ENCODE data around the gene HFM1.
"Not testable (repeated sequence)": the region's sequence is repeated elsewhere in the genome, so short reads cannot be mapped to it uniquely, and the experiment has no call there.

HFM1 gene, protein sequence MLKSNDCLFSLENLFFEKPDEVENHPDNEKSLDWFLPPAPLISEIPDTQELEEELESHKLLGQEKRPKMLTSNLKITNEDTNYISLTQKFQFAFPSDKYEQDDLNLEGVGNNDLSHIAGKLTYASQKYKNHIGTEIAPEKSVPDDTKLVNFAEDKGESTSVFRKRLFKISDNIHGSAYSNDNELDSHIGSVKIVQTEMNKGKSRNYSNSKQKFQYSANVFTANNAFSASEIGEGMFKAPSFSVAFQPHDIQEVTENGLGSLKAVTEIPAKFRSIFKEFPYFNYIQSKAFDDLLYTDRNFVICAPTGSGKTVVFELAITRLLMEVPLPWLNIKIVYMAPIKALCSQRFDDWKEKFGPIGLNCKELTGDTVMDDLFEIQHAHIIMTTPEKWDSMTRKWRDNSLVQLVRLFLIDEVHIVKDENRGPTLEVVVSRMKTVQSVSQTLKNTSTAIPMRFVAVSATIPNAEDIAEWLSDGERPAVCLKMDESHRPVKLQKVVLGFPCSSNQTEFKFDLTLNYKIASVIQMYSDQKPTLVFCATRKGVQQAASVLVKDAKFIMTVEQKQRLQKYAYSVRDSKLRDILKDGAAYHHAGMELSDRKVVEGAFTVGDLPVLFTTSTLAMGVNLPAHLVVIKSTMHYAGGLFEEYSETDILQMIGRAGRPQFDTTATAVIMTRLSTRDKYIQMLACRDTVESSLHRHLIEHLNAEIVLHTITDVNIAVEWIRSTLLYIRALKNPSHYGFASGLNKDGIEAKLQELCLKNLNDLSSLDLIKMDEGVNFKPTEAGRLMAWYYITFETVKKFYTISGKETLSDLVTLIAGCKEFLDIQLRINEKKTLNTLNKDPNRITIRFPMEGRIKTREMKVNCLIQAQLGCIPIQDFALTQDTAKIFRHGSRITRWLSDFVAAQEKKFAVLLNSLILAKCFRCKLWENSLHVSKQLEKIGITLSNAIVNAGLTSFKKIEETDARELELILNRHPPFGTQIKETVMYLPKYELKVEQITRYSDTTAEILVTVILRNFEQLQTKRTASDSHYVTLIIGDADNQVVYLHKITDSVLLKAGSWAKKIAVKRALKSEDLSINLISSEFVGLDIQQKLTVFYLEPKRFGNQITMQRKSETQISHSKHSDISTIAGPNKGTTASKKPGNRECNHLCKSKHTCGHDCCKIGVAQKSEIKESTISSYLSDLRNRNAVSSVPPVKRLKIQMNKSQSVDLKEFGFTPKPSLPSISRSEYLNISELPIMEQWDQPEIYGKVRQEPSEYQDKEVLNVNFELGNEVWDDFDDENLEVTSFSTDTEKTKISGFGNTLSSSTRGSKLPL (N-terminal part only)

DNA sequence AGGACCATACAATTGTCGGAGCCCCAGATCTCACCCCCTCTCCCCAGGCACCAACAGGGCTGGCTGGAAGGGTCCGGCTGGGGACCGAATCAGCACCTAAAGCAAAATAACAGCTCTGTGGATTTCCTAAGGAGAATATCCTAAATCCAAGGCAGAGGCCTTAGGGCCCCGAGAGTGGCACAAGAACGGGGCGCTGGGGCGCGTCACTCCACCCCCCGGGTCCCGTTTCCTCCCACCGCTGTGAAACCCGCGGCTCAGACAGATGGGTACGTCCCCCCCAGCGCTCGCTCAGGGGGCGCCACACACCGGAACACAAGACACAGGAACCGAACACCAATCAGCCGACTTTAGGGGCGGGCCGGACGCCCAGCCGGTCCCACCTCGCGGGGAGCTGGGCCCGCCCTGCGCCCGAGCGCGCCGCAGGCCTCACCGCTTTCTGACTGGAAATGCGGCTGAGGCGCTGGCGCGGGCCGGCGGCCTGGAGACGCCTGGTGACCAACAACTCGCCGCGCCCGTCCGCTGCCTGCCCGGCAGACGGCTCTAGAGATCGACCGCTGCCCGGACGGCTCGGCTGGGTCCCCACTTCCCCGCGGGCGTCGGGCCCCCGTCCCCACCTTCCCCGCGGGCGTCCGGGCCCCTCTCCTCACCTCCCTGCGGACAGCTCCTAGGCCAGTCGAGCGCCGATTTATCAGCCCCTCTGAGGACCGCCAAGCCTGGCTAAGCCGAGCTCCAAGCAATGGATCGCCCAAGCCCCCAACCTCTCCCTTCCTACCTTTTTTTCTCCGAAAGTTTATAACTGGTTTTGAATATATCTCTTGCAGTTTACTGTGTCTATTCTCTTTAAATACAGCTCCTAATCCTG, at the start of gene HFM1:
Gene HFM1, minus strand, starts transcription at position 687 of the 862 bp plus-strand sequence. CDS start 3,755 bp downstream, outside the sequence.
- peak; percentile 95 for DNase-seq

GRCh38 chr1:91454136-91454535, 49.5 kb upstream of the HFM1 start:
- no peak for DNase-seq

DNA sequence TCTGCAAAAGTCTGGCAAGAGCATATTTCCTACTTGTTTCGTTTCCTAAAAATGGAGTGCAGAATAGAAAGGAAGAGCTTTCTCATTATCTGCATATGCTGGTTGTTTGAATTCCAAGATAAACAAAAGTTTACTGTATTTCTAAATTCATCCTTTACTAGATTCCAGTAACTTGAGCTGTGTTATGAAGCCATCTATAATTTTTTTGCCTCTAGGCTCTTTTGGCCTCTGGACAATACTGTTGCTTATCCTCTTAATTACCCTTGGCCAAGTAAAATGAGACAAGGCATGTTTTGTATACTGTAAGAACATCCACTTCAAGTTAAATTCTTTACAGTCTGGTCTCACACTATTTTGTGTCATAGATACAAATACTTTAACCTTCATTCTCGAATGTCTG, 45.6 kb upstream of the HFM1 start:
- no peak for DNase-seq

DNA sequence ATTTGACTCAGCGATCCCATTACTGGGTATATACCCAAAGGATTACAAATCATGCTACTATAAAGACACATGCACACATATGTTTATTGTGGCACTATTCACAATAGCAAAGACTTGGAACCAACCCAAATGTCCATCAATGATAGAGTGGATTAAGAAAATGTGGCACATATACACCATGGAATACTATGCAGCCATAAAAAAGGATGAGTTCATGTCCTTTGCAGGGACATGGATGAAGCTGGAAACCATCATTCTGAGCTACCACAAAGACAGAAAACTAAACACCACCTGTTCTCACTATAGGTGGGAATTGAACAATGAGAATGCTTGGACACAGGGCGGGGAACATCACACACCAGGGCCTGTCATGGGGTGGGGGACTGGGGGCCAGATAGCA, 43.1 kb upstream of the HFM1 start:
- DNase-seq, result not testable (repeated sequence)

GRCh38 chr1:91441980-91442379, 37.3 kb upstream of the HFM1 start:
- not testable (repeated sequence) for DNase-seq

DNA sequence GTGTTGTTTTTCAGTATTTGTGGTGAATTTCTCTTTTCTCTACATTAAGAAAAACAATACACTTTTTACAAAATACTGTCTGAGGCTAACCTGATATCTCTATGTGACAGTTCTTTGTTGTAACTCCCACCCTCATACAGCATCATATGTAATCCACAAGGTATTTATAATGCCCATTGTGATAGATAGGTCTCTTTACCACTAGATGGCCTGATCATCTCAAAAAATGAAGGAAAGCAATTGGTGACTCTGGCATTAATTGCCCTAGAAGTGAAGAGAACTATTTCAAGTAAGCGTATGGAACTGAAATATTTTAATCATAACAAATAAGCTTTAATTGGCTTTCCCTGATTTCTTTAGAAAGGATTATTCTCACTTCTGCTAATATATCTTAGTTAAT, 36.2 kb upstream of the HFM1 start:
- DNase-seq, result peak; percentile 64

DNA sequence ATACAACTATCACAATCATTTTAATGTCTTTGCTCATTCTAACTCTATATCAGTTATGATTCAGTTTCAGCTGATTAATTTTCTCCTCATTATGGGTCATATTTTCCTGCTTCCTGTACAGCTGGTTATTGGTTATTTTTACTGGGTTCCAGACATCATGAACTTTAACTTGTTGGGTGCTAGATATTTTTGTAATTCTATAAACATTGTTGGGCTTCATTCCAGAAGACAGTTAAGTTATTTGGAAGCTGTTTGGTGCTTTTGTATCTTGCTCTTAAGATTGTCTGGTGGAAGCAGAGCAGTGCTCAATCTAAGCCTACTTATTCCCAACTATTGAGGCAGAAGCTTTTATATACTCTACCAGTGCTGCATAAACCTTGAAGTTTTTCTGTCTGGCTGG, 34.4 kb upstream of the HFM1 start:
- no peak for DNase-seq

DNA sequence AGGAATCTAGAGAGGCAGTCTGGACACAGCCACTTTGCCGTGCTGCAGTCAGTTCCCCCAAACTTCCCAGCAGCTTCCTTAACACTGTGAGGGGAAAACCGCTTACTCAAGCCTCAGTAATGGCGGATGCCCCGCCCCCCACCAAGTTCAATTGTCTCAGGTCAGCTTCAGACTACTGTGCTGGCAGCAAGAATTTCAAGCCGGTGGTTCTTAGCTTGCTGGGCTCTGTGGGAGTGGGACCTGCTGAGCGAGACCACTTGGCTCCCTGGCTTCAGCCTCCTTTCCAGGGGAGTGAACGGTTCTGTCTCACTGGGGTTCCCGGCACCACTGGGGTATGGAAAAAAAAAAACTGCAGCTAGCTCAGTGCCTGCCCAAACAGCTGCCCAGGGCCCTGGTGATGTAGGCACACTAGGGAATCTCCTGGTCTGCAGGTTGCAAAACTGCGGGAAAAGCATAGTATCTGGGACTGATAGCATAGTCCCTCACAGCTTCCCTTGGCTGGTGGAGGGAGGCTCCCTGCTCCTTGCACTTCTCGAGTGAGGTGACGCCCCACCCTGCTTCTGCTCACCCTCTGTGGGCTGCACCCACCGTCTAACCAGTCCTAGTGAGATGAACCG, 23.7 kb upstream of the HFM1 start:
- DNase-seq, result peak; percentile 66

GRCh38 chr1:91427741-91428140, 23.1 kb upstream of the HFM1 start:
- DNase-seq, result peak; percentile 89

GRCh38 chr1:91422523-91422922, 17.9 kb upstream of the HFM1 start:
- not testable (repeated sequence) for DNase-seq

- DNase-seq, result no peak
These were observed 7.7 kb upstream of the HFM1 start for GRCh38 chr1:91412371-91412770.

DNA sequence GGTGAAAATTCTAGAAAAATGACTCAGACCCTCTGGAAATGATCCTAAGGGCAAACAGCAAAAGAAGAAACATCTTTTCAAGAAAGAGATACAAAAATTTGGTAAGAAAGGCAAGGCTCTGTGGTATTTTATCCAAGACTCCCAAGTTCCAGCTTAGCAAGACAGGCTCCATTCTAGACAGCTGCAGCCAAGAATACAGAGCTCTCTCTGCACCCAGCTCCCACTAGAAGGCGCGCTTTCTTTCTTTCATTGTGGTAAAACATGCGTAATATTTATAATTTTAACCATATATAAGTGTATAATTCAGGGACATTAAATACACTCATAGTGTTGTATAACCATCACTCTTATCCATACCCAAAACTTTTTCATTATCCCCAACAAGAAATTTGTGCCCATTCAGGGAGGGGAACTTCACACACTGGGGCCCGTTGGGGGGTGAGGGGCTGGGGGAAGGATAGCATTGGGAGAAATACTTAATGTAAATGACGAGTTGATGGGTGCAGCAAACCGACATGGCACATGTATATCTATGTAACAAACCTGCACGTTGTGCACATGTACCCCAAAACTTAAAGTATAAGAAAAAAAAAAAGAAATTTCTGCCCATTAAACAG, 2.2 kb upstream of the HFM1 start:
- DNase-seq, result peak; percentile 50

DNA sequence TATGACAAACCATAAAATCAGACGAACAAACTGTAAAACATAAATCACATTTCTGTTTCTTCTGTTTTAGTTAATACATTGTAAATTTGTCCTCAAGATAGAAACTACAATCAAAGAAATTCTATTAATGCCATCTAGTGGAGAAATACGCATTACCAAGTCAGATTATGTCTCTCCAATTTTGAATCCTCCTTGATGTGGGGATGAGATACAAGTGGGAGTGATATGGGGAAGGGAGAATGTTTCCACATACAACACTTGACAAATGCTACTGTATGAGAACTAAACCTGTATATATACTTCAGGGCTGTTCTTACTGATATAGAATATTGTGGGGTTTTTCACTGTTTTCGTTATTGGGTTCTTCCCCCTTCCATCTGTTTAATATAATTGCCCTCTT, 2.6 kb downstream of the HFM1 start:
- DNase-seq, result peak; percentile 79

DNA sequence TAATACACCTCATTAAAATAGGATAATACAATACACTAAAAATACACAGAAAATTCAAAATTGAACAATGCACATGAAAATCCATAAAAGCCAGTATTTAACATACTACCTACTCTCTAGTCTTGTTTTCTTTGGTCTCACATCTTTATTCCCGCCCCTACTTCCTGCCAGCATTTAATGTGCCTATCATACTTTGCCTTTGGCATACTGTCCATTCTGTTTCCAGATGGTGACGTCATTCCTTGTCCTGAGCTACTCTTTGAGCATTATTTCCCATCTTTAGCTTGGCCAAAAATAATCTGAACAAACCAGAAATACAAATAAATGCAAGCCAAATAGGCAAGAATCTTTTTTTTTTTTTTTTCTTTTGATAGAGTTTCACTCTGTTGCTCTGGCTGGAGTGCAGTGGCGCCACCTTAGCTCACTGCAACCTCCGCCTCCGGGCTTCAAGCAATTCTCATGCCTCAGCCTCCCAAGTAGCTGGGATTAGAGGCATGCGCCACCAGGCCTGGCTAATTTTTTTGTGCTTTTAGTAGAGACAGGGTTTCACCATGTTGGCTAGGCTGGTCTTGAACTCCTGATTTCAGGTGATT, 4.4 kb downstream of the HFM1 start:
- DNase-seq, result peak; percentile 34

GRCh38 chr1:91398291-91398690, 6.3 kb downstream of the HFM1 start:
- DNase-seq, result no peak

DNA sequence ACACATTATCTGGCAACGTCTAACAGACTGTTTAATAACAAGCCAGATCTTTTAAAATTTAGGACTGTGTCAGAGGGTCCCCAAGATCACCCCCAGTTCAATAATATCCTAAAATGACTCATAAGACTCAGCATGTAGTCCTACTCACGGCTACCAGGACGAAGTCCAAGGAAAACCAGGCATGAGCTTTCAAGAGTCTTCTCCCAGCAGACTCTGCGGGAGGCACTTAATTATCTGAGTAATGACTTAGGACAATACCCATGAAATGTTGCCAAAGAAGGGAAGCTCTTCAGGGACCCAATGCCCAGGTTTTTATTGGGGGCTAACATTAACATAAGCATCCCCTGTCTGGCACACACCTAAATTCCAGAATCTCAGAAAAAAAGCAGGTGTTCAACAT, 7.0 kb downstream of the HFM1 start:
- no peak for DNase-seq

- DNase-seq, result no peak
These were observed 11.6 kb downstream of the HFM1 start for GRCh38 chr1:91393042-91393441.

DNA sequence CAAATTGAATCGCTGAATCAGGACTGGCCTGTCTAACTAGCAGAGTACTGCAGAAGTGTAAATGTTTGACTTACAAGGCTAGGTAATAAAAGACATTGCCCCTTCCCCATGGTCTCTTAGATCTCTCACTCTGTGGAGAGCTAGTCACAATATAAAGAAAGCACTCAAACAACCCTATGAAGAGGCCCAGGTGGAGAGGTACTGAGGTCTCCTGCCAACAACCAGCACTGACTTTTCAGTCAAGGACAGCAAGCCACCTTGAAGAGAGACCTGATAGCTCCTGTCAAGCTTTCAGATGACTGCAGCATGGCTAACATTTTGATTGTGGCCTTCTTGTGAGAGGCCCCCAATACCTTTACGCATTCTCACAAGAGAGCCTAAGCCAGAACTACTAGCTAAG, 18.5 kb downstream of the HFM1 start:
- no peak for DNase-seq

DNA sequence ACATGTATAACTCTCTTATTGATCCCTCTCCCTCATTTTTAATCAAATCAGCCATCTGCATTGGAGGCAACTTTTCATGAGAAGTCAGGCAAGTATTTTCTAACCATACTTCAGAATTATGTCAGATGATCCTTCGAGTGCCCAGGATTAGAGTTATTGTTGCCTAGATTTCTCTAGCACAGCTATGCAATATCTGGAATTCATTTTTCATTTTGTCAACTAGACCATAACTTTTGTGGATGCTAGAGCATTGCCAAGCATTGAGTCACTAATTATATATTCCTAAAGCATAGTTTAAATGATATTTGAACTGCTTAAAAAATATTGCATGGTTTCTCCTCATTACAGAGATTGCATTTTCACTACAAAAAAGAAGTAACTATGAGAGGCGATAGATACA, 21.2 kb downstream of the HFM1 start:
- no peak for DNase-seq

DNA sequence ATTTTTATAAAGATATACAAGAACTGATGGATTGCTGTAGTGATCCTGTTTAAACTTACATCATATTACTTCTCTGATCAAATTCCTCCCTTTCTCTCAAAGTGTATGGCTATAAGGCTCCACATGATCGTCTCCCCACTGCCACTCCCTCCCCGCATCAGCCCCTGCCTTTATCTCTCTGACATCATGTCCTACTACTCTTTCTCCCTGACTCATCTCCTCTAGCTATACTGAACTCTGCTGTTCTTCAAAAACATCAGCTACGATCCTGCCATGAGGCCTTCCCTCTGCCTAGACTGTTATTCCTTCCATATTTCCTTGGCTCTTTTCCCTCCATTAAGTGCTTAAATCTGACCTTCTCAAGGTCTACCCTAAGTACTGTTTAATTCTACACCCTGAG, 22.8 kb downstream of the HFM1 start:
- DNase-seq, result no peak

GRCh38 chr1:91374086-91374485, 30.6 kb downstream of the HFM1 start:
- no peak for DNase-seq

Measured in DMS53 (cell line).